ENCODE results near the gene PHF14.

DNA sequence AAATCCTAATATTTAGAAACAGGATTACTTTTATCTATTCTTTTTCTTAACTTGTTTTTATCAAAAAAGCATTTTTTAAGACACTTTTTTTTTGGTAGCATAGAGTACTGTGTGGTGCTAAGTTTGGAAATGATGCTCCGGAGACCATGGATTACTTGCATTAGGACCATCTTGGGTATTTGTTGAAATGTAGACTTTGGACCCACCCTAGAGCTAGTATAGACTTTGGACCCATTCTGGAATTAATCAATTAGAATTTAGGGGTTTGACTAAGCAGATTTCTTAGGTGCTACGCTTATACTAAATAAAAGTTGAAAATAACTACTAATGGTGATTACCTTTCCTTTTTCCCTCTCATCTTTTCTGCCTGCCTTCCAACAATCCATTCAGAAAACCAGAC is 80.4 kb downstream of the PHF14 start:
- TF ChIP-seq, protein P1, sequence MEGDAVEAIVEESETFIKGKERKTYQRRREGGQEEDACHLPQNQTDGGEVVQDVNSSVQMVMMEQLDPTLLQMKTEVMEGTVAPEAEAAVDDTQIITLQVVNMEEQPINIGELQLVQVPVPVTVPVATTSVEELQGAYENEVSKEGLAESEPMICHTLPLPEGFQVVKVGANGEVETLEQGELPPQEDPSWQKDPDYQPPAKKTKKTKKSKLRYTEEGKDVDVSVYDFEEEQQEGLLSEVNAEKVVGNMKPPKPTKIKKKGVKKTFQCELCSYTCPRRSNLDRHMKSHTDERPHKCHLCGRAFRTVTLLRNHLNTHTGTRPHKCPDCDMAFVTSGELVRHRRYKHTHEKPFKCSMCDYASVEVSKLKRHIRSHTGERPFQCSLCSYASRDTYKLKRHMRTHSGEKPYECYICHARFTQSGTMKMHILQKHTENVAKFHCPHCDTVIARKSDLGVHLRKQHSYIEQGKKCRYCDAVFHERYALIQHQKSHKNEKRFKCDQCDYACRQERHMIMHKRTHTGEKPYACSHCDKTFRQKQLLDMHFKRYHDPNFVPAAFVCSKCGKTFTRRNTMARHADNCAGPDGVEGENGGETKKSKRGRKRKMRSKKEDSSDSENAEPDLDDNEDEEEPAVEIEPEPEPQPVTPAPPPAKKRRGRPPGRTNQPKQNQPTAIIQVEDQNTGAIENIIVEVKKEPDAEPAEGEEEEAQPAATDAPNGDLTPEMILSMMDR (IDR thresholded peaks at IDR 0.05), result no peak
- no peak for TF ChIP-seq POLR2AphosphoS5 (IDR thresholded peaks at IDR 0.05)
- TF ChIP-seq POLR2A (IDR thresholded peaks at IDR 0.05), result no peak
- TF ChIP-seq EP300 (IDR thresholded peaks at IDR 0.05), result no peak
